B cell (primary cell): ENCODE results near the gene EFCC1. TPM values are rescaled to one million over a fixed set of nuclear protein-coding genes. Genes with fewer than 3 reads are reported as not detected.

Experiments used
- ATAC-seq: fragments of 200-7000 bp; cut with Tn5 transposase; one replicate; pipeline ENCODE4 v1.10.0; 2021; ENCODE audit warnings: low read depth, mild to moderate bottlenecking, moderate number of reproducible peaks, moderate library complexity
- CTCF ChIA-PET: fragments of 350-600 bp; sonication (Branson Sonifier 250); formaldehyde crosslinking; loops from one replicate; lab custom pipeline; 2021; ENCODE audit warnings: antibody characterized with exemption, inconsistent platforms; lab: Charles Lee
- POLR2A ChIA-PET: fragments of 350-600 bp; sonication (Branson Sonifier 250); formaldehyde crosslinking; loops from one replicate; lab custom pipeline; 2021; ENCODE audit warnings: antibody characterized with exemption; lab: Charles Lee
- DNase-seq: peaks from one replicate; pipeline ENCODE4 v3.0.0; 2013
- H2AFZ ChIP-seq: 2 replicates; pipeline ENCODE4 v1.6.1; 2012; ENCODE audit warnings: mild to moderate bottlenecking, low read depth, low read length; ENCODE audit not compliant: insufficient read depth, poor library complexity, severe bottlenecking
- H3K27ac ChIP-seq, 2 donors: 1 replicate in 1 of 2; 2 replicates in 1 of 2; pipeline ENCODE4 v1.5.1; 2012 to 2013; ENCODE audit warnings: low read length in 2 of 2, mild to moderate bottlenecking in 2 of 2, moderate library complexity in 1 of 2
- H3K27me3 ChIP-seq, 4 experiments: fragments of 200-600 bp in 1 of 4; sonication (generic) in 1 of 4; replicated peaks in 1 of 4; 1 replicate in 2 of 4; 2 replicates in 2 of 4; pipeline versions ENCODE4 v1.6.1 to v1.7.0; 2013 to 2016; ENCODE audit warnings: low read length in 3 of 4, mild to moderate bottlenecking in 2 of 4, mixed read lengths in 1 of 4, moderate library complexity in 1 of 4; ENCODE audit not compliant: insufficient read depth in 4 of 4, control insufficient read depth in 3 of 4; ENCODE audit errors: control extremely low read depth in 1 of 4
- H3K36me3 ChIP-seq, 2 experiments: replicated peaks in 1 of 2; 1 replicate in 1 of 2; 2 replicates in 1 of 2; pipeline versions ENCODE4 v1.6.1 to v1.7.1; 2013; ENCODE audit warnings: low read length in 1 of 2; ENCODE audit not compliant: insufficient read depth in 2 of 2, control insufficient read depth in 1 of 2; ENCODE audit errors: control extremely low read depth in 1 of 2, extremely low read depth in 1 of 2
- H3K4me1 ChIP-seq, 2 donors: fragments of 200-600 bp in 1 of 2; sonication (generic) in 1 of 2; 1 replicate in 1 of 2; 2 replicates in 1 of 2; pipeline versions ENCODE4 v1.5.1 to v1.6.1; 2013 to 2017; ENCODE audit warnings: low read length in 2 of 2; ENCODE audit not compliant: control insufficient read depth in 2 of 2, insufficient read depth in 2 of 2
- H3K4me2 ChIP-seq: replicated peaks from 2 replicates; pipeline ENCODE3; 2012; ENCODE audit warnings: mild to moderate bottlenecking, low read depth, low read length; ENCODE audit not compliant: poor library complexity, severe bottlenecking
- H3K4me3 ChIP-seq, 5 experiments: fragments of 200-600 bp in 1 of 5; sonication (generic) in 1 of 5; 1 replicate in 3 of 5; 2 replicates in 2 of 5; pipeline versions ENCODE4 v1.5.1 to v1.7.0; 2011 to 2016; ENCODE audit warnings: low read length in 4 of 5, mild to moderate bottlenecking in 4 of 5, low read depth in 2 of 5, control low read depth in 1 of 5, moderate library complexity in 1 of 5; ENCODE audit not compliant: insufficient read depth in 1 of 5; ENCODE audit errors: control extremely low read depth in 1 of 5, extremely low read depth in 1 of 5
- H3K79me2 ChIP-seq: fragments of 200-600 bp; sonication (generic); one replicate; pipeline ENCODE4 v1.6.0; 2016; ENCODE audit warnings: low read length; ENCODE audit not compliant: control insufficient read depth, insufficient read depth
- H3K9ac ChIP-seq: fragments of 200-600 bp; sonication (generic); 2 replicates; pipeline ENCODE4 v1.6.1; 2017; ENCODE audit warnings: mild to moderate bottlenecking, low read length, moderate library complexity
- H3K9me3 ChIP-seq, 3 donors: one replicate each; pipeline versions ENCODE4 v1.6.1 to v1.7.1; 2013; ENCODE audit warnings: low read length in 2 of 3; ENCODE audit not compliant: control insufficient read depth in 2 of 3, insufficient read depth in 1 of 3; ENCODE audit errors: control extremely low read depth in 1 of 3
- H4K20me1 ChIP-seq: 2 replicates; pipeline ENCODE4 v1.6.0; 2012; ENCODE audit warnings: mild to moderate bottlenecking, low read length; ENCODE audit not compliant: insufficient read depth, control insufficient read depth, poor library complexity, severe bottlenecking
- H3K27ac Mint-ChIP-seq: one replicate; pipeline ENCODE4 v1.8.0; 2021; ENCODE audit warnings: mixed read lengths
- H3K27me3 Mint-ChIP-seq: one replicate; pipeline ENCODE4 v1.8.0; 2021; ENCODE audit warnings: mixed read lengths
- H3K4me1 Mint-ChIP-seq: one replicate; pipeline ENCODE4 v1.8.0; 2021; ENCODE audit warnings: mixed read lengths
- H3K4me3 Mint-ChIP-seq: one replicate; pipeline ENCODE4 v1.8.0; 2021; ENCODE audit warnings: mixed read lengths
- H3K9me3 Mint-ChIP-seq: one replicate; pipeline ENCODE4 v1.8.0; 2022; ENCODE audit warnings: mixed read lengths; ENCODE audit not compliant: insufficient read depth
- EZH2 ChIP-seq: IDR thresholded peaks from 2 replicates; pipeline ENCODE4 v1.6.1; 2012; ENCODE audit warnings: borderline replicate concordance, low read depth, mild to moderate bottlenecking, moderate library complexity, low read length; ENCODE audit not compliant: insufficient read depth, poor library complexity, severe bottlenecking
- WGBS: methylation state at CpG from one replicate; pipeline ENCODE4 v1.1.5; 2013; ENCODE audit warnings: missing lambda C conversion rate; ENCODE audit not compliant: insufficient coverage; 5-methylcytosine and 5-hydroxymethylcytosine counted together
- intact Hi-C: fragments of 100-400 bp; cut with micrococcal nuclease; formaldehyde crosslinking; loops from one replicate; pipeline ENCODE4 v1.10.0; 2022
- polyA plus RNA-seq: library from polyadenylated mRNA; depleted of rRNA; stranded (reverse); fragments of >200 nt; gene quantifications from 2 replicates; pipeline ENCODE4 v1.2.3, GENCODE V29; 2012
- total RNA-seq, 2 donors: library from RNA; stranded (reverse); fragments of 120-200 nt in 1 of 2; gene quantifications; 1 replicate in 1 of 2; 2 replicates in 1 of 2; pipeline versions ENCODE4 v1.2.3 to v1.2.4, GENCODE V29; 2013 to 2022
- TF ChIP-seq, protein P1 (sequence below): fragments of 200-600 bp; IDR thresholded peaks from one replicate; pipeline ENCODE4 v1.8.0; 2022; ENCODE audit warnings: antibody characterized with exemption, mild to moderate bottlenecking

The EFCC1 gene
- total and polyA plus RNA-seq, 2 donors (not counting 1 experiment from before 2014, with no cell fraction given): 0.06 TPM; not detected in 1

GRCh38 chr3:129046037-129046731, 45.1 kb downstream of the EFCC1 start:
- no peaks in the 10 kb centered on the region for H4K20me1 ChIP-seq
- H3K4me1 ChIP-seq: peaks cover 2 to 11% of the 10 kb centered on the region in 2 donors
- peaks cover 1 to 22% (median 8%) of the 10 kb centered on the region in 3 donors for H3K9me3 ChIP-seq
- Mint-ChIP-seq H3K4me3 (no peak overlapping the region), H3K4me1 (peaks cover 2% of the 10 kb centered on the region), H3K27me3 (peaks cover 41% of the 10 kb centered on the region), H3K9me3 (peaks cover 13% of the 10 kb centered on the region), H3K27ac (no peak overlapping the region)
- CTCF ChIA-PET: no interaction called here
- no peaks in the 10 kb centered on the region for H3K36me3 ChIP-seq
- peaks cover 0 to 34% (median 12%) of the 10 kb centered on the region in 4 experiments for H3K27me3 ChIP-seq
- no peak for TF ChIP-seq EZH2
- TF ChIP-seq, protein P1, sequence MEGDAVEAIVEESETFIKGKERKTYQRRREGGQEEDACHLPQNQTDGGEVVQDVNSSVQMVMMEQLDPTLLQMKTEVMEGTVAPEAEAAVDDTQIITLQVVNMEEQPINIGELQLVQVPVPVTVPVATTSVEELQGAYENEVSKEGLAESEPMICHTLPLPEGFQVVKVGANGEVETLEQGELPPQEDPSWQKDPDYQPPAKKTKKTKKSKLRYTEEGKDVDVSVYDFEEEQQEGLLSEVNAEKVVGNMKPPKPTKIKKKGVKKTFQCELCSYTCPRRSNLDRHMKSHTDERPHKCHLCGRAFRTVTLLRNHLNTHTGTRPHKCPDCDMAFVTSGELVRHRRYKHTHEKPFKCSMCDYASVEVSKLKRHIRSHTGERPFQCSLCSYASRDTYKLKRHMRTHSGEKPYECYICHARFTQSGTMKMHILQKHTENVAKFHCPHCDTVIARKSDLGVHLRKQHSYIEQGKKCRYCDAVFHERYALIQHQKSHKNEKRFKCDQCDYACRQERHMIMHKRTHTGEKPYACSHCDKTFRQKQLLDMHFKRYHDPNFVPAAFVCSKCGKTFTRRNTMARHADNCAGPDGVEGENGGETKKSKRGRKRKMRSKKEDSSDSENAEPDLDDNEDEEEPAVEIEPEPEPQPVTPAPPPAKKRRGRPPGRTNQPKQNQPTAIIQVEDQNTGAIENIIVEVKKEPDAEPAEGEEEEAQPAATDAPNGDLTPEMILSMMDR: no peak
- peak overlapping the region; percentile 69 for H2AFZ ChIP-seq
- WGBS: 39% methylated on average over 67 of the region's 67 CpGs
- no peaks in the 10 kb centered on the region for H3K79me2 ChIP-seq
- intact Hi-C loops: no loop called here
- H3K27ac ChIP-seq: no peak overlapping the region
- H3K9ac ChIP-seq: peak overlapping the region; percentile 39
- peak overlapping the region in 3 of 5 experiments; percentile 32 to 34 (median 33) for H3K4me3 ChIP-seq
- peak; percentile 17 for ATAC-seq
- DNase-seq: peak; percentile 42
- peak overlapping the region; percentile 77 for H3K4me2 ChIP-seq
- POLR2A ChIA-PET: no interaction called here
